Measurements from ENCODE around the gene SH3PXD2A. TPM values are rescaled to one million over a fixed set of nuclear protein-coding genes. Genes with fewer than 3 reads are reported as not detected.
A peak's percentile ranks its signal among the peaks of the same experiment; 100 is the strongest.

SH3PXD2A gene
- total RNA-seq, 1 donor from 2014 or later = 35.2 TPM

DNA sequence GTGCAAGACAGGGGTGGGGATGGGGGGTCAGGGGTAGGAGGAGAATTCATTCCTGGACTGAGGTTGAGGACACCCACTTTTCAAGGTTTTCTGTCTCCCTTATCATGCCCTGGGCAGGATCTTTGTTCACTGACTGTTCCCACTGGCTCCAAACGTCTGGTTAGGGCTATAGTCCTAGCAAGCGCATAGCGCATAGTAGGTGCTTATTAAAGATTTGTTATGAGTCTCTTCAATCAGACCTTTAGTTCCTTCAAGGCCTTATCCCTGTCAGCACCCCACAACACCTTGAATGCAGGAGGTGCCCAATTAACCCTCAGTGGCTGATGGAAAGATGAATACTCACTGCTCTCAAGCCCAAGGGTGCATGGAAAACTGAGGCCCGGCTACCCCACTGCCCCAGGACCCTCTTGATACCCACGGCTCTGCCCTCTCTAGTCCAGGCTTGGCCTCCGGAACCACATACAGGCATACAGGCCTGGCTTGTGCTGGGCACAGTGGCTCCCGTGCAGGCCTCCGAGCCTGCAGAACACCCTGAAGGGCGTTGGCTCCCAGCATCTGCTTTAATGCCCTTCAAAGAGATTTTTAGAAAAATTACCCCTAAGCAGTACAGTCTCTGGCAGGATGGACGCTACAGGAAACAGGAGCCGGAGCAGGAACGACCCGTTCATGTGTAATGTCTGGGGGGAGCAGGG is 177.7 kb downstream of the SH3PXD2A start:
- Histone ChIP-seq H3K4me3 (peak overlapping the region; percentile 29), H3K4me1 (peaks cover 24% of the 10 kb centered on the region)
- ATAC-seq = no peak

DNA sequence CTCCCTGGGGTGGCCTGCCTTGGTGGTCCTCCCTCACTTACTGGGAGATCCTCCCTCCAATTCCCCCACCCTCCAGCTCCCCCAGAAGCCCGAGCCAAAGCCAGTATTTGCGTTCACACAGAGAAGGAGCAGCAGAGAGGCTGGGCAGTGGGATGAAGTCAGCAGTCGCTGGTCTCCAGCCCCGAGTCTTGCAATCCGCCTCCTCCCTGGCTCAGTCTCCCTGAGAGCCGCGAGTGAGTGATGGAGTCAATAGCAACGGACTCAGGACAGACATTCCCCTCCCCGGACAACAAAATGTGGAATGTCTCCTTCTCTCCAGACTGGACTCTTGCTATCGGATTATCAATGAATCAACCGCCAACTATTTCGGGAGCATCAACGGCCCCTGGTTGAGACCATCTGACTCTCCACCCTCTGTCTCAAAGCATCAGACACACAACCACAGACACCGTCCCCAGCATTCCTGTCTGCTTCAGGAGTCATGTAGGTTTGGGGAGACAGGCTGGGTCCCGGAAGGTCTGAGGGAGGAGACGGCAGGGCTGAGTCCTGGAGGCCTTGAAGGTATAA is 178.4 kb downstream of the SH3PXD2A start:
- H3K4me3 ChIP-seq = no peak overlapping the region

More for the DNA sequence above, 177.7 kb downstream of the SH3PXD2A start:
- intact Hi-C loops (cut with DNase I) = no loop called here
- no peak for DNase-seq
- Histone ChIP-seq H3K27me3 (no peaks in the 10 kb centered on the region), H3K27ac (peak overlapping the region; percentile 76), H3K36me3 (no peaks in the 10 kb centered on the region), H3K9me3 (no peaks in the 10 kb centered on the region)
- TF ChIP-seq, protein P1, sequence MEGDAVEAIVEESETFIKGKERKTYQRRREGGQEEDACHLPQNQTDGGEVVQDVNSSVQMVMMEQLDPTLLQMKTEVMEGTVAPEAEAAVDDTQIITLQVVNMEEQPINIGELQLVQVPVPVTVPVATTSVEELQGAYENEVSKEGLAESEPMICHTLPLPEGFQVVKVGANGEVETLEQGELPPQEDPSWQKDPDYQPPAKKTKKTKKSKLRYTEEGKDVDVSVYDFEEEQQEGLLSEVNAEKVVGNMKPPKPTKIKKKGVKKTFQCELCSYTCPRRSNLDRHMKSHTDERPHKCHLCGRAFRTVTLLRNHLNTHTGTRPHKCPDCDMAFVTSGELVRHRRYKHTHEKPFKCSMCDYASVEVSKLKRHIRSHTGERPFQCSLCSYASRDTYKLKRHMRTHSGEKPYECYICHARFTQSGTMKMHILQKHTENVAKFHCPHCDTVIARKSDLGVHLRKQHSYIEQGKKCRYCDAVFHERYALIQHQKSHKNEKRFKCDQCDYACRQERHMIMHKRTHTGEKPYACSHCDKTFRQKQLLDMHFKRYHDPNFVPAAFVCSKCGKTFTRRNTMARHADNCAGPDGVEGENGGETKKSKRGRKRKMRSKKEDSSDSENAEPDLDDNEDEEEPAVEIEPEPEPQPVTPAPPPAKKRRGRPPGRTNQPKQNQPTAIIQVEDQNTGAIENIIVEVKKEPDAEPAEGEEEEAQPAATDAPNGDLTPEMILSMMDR (IDR thresholded peaks at IDR 0.05) = no peak

DNA sequence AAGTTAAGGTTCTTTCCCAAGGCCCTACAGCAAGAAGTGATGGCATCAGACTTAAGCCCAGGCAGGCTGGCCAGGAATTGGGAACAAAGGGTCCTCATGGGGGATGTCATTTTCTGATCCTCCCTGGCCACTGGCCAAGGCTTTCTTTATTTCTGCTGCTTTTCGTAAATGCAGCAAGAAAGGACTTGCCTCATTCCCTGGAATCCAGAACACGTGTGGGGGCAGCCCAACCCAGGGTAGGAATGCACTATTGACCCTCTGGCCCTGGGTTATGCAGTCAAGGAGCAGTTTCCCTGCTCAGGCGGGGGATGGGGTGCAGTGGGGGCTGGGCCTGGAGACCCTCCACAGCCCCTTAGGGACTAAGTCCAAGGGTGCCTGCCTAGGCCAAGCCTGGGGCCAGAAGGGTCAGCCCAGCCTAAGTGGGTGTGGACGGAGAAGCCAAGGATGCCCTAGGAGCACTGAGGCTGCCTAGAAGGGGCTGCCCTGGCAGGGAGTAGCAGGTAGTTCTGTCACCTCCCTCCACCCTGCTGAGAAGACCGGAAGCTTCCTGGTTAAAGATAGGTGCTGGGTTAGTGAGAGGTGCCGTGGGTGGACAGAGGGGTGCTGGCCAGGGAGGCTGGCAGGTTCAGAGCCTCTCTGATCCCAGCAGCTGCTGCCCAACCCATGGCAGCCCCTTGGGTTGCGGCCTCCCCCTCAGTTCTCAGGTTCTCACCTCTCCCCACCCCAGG is 179.2 kb downstream of the SH3PXD2A start:
- TF ChIP-seq, protein P1 (IDR thresholded peaks at IDR 0.05) = no peak
- intact Hi-C loops (cut with DNase I) = no loop called here
- peak overlapping the region; percentile 73 for H3K27ac ChIP-seq

More for the DNA sequence above, 178.4 kb downstream of the SH3PXD2A start:
- Histone ChIP-seq H3K27me3 (no peaks in the 10 kb centered on the region), H3K27ac (peak overlapping the region; percentile 76), H3K9me3 (no peaks in the 10 kb centered on the region), H3K36me3 (no peaks in the 10 kb centered on the region), H3K4me1 (peaks cover 29% of the 10 kb centered on the region)
- intact Hi-C loops (cut with DNase I) = no loop called here
- TF ChIP-seq, protein P1 (IDR thresholded peaks at IDR 0.05) = no peak
- DNase-seq = no peak
- ATAC-seq = peak; percentile 20

DNA sequence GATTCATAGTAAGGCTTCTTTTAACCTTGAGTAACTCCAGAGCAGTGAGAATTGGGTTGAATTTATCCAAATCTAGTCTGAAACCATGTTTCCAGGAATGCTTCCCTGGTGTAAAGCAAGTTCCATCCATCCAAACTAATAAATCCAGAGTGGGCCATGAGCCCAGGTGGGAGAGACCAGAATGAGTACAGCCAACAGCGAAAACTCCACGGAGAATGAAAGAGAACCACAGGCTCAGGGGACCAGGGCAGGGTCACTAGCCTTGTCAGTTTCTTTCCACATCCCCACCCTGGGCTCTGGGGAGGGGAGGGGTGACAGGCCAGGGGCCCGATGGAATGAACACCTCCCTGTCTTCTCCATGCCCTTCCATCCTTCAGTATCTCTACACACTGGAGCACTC is 181.8 kb downstream of the SH3PXD2A start:
- Histone ChIP-seq H3K4me3 (no peak overlapping the region), H3K27ac (no peak overlapping the region), H3K36me3 (no peaks in the 10 kb centered on the region), H3K4me1 (peaks cover 36% of the 10 kb centered on the region), H3K27me3 (no peaks in the 10 kb centered on the region), H3K9me3 (no peaks in the 10 kb centered on the region)
- ATAC-seq (no peak), DNase-seq (no peak)
- TF ChIP-seq, protein P1 (IDR thresholded peaks at IDR 0.05) = no peak
- intact Hi-C loops (cut with DNase I) = no loop called here

More for the DNA sequence above, 179.2 kb downstream of the SH3PXD2A start:
- H3K9me3 ChIP-seq = no peaks in the 10 kb centered on the region
- H3K36me3 ChIP-seq = no peaks in the 10 kb centered on the region
- peak; percentile 38 for ATAC-seq
- peaks cover 36% of the 10 kb centered on the region for H3K4me1 ChIP-seq
- H3K27me3 ChIP-seq = no peaks in the 10 kb centered on the region
- DNase-seq = no peak
- no peak overlapping the region for H3K4me3 ChIP-seq

DNA sequence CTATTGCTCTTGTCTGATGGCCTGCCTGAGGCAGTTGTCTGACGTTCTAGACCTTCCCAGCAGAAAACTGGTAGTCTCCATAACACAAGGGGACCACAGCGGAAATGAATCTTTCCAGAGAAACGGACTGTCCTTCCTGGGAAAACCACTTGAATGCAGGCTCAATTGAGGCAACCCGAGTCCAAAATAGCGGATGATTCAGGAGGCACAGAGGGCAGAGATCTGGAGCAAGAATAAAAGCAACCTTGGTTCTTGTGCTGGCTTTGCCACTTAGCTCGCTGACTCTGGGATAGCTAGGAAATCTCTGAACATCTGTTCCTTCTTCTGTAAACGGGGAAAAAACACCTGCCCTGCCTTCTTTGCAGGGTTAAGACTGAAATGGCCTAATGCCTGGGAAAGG is 183.0 kb downstream of the SH3PXD2A start:
- Histone ChIP-seq H3K4me1 (peaks cover 43% of the 10 kb centered on the region), H3K27ac (no peak overlapping the region), H3K36me3 (no peaks in the 10 kb centered on the region), H3K4me3 (no peak overlapping the region), H3K9me3 (no peaks in the 10 kb centered on the region), H3K27me3 (no peaks in the 10 kb centered on the region)
- intact Hi-C loops (cut with DNase I) = no loop called here
- TF ChIP-seq, protein P1 (IDR thresholded peaks at IDR 0.05) = no peak
- DNase-seq (no peak), ATAC-seq (no peak)
